Dermis blood vessel endothelial cell (primary cell): ENCODE measurements around the gene METTL8. TPM values are rescaled to one million over a fixed set of nuclear protein-coding genes. Genes with fewer than 3 reads are reported as not detected.
A peak's percentile ranks its signal among the peaks of the same experiment; 100 is the strongest.
"Not testable (repeated sequence)": the region's sequence is repeated elsewhere in the genome, so short reads cannot be mapped to it uniquely, and the experiment has no call there.

Experiments
- DNase-seq: peaks from one replicate; pipeline ENCODE4 v3.0.0; 2010
- total RNA-seq: library from RNA; depleted of rRNA; stranded (reverse); fragments of >200 nt; gene quantifications from 2 replicates; pipeline ENCODE4 v1.2.3, GENCODE V29; 2014

Gene METTL8
- total RNA-seq, 1 donor from 2014 or later, result 20.8 TPM

DNA sequence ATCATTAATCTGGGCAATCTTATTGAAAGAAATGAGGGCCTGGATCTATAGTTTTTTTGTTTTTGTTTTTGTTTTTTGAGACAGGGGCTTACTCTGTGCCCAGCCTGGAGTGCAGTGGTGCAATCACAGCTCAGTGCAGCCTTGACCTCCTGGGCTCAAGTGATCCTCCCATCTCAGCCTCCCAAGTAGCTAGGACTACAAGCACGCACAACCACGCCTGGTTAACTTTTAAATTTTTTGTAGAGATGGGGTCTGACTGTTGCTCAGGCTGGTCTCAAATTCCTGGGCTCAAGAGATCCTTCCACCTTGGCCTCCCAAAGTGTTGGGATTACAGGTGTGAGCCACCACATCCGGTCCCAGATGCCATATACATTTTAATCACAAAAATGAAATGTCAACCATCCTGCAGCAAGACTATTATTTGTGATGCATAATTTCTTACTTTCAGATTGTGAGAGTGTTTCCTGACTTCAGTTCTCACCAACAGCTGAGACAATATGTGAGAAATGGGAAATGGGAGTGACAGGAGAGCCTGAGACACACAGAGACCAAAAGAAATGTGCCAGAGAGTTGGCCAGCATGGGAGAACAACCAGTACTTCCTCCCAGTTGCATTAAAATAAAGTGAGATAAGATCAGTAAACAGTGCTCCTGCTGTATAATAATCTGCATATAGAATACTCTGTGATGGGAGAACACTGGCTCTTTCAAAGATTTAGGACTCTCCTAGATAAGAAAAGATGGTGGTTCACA lies 87.6 kb downstream of the METTL8 start:
- DNase-seq, result peak; percentile 78

DNA sequence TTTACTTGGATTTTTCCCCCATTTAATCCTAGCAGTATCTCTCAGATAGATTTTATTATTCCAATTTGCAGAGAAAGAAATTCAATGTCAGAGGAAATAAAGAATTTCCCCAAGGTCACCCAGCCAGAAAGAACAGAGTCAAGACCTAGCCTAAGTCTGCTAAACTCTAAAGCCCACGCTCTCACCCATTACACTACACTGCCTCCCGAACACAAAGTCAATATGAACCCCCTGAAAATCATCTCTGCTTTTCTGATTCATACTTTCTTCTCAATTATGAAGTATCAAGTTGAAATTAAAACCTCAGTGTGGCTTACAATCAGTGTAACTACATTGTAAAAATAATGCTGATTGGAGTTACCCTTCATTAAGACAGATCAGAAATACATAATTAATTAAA lies 89.6 kb downstream of the METTL8 start:
- DNase-seq, result no peak

DNA sequence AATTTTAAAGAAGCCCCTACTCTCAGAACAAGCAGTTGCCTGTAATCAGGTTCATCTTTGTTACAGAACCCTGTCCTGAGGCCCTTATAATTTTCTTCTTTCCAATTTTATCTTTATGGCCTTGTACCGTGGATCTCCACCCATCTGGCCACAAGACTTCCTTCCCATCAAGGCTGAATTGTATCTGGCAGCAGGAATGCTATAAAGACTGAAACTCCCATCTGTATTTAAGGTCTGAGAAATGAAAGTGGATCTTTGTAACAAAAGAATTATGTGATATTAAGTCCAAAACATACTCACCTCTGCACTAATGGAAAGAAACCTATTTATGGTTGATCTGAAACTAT lies 91.8 kb downstream of the METTL8 start:
- DNase-seq, result peak; percentile 45

DNA sequence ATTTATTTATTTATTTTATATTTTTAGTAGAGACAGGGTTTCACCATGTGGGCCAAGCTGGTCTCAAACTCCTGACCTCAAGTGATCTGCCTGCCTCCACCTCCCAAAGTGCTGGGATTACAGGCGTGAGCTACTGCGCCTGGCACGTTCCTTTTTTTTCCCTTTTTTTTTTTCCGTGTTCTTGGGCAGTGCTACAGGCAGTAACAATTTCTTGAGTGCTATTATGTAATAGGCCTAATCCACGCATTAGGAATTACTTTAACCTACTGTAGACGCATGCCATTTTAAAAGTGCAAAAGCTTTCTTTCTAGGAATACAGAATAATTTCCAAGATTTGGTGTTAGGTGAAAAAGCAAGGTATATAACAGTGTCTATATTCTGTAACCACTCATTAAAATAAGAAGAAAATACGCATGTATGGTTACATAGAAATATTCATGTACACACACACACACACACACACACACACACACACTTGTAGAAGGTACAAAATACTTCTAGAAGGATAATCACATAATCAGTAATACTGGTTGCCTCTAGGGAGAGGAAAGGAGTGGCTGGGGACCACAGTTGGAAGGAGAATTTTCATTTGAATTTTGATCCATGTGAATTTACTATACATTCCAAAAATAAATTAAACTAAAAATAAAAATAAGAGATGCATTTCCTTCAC lies 92.3 kb downstream of the METTL8 start:
- DNase-seq, result no peak

DNA sequence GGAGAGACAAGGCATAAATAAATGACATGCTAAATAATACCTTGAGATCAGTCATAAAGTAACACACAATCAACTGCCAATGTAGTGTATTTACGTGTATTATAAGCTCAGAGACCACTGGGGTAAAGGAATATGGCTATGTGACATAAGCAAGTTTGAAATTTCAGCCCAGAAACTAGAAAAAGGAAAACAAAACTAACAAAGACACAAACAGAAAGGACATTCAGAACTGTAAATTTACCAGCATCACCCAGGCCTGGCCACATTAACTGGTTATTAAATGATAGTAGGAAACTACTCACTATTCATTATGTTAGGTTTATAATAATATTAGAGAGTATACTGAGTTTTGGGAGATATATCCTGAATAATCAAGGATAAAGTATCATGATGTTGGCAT lies 98.8 kb downstream of the METTL8 start:
- no peak for DNase-seq

DNA sequence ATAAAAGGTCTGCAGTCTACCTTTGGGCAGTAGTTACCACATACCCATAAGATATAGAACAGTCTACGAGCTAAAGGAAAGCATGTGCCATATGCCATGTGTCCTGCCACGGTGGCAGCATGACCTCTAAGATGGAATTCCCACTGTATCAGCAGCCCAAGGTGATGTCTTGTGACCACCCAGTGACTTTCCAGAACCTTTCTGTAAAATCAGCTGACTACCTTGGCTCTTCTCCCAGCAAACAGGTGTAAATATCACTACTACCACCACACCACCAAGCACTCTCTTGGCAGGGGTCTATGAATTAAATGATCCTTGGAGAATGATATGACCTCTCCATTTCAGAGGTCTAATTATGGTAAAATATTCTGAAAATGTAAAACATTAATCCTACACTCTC lies 99.6 kb downstream of the METTL8 start:
- no peak for DNase-seq

DNA sequence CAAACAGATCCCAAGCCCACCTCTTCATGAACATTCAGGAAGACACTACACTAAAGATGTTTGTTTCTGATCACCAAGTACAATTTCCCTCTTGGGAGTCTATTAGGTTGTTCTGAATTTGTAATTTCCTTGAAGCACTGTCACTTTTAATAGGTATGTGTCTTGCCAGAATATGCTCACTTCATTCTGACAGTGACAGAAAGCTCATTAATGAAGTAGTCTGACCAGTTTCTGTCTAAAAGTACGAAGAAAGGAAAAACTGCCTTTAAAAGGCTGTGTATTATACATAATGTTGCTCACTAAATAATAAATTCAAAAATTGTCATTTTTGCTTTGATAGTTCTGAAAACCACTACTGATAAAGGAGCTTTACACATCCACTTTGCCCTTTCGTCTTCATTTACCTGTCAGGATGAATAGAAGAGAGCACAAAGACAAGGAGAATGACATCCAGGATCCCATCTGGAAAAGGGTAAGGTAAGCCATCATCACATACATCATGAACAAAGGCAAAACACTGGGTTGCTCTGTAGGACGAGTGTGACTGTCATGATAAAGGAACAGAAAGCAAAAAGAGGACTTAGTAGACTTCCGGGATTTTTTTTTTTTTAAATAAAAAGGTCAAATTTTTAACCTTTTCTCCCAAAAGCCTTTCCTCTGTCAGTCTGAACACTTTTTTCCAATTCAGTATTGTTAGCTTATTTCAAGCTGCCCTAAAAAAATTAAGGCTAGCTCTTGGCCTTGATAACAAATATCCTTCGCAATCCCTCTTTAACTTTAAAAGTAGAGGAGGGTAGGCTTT lies 103.4 kb downstream of the METTL8 start:
- no peak for DNase-seq

DNA sequence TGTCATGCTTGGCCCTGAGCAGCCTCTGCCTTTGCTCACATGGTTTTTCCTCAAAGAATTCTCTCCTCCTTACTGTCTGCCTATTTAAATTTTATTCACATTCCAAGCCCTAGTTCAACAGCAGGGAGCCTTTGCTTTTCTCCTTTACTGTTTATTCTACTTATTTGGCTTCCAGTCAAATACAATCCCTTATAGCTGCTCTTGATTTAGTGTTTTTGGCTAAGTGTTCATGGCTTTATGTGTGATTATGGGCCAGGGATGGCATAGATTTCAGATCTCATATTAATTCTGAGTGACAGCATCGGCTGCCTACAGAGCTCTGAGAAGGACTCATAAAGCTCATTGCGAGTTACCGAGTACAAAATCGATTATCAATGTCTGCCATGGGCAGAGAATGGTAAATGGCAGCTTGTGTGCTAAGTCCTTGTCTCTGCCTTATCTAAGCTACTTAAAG lies 106.7 kb downstream of the METTL8 start:
- no peak for DNase-seq

DNA sequence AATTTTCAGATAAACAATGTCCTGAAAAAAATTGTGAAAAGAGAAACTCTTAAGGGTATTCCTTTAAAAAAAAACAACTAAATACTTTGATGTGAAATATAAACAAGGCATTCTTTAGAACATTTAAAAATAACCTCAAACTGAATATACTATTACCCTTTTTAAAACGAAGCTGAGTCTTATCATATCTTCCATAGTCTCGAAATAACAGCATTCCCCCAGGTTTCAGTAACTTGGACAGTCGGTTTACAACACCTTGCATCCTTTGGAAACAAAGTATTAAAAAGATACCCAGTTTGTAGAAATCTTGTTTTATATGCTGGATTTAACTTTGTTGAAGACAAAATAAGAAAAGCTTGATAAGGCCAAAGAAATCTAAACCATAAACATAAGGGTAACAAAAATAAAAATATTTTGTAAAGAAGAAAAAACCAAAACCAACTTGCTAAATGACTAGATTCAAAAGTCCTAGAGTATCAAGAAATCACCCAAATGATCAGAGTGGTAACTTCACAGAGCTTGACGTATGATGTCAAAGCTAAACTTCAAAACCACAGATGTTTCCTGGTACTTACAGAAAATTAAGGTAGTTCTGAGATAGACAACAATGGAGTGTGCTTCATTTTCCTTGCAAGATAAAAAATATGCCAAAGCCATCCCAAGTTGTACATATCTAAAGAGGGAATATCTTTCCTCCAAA lies 107.8 kb downstream of the METTL8 start:
- peak; percentile 61 for DNase-seq

DNA sequence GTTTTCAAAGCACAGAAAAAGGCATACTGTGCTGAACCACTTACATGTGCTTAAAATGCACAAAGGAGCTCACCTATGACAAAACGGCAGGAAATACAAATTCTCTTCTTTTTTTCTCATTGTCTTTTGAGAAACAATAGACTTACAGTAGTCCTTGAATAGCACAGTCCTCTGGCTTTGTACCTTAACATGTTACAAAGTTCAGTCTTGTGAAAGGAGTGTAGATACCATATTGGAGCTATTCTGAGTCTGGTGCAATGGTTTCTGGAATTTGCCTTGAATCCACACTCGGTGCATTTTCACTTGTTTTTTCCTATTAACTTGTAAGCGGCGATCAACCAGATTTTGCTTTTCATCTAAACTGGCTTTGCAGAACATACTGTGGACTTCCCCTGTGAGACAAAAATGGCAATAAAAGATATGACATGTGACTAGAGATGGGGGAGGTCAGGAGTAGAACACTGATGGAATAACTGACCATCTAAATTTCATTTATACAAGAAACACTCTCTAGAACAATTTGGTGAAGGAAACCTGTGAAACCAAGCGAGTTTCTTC lies 109.7 kb downstream of the METTL8 start:
- DNase-seq, result no peak

DNA sequence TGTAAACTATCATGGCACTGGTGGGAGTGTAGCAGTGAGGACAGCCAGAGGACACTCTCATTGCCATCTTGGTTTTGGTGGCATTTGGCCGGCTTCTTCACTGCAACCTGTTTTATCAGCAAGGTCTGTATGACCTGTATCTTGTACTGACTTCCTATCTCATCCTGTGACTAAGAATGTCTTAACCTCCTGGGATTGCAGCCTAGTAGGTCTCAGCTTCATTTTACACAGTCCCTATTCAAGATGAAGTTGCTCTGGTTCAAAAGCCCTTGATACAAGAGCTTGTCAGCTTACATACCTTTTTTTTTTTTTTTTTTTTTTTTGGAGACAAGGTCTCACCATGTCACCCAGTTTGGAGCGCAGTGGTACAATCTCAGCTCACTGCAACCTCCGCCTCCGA lies 110.9 kb downstream of the METTL8 start:
- DNase-seq, result no peak

DNA sequence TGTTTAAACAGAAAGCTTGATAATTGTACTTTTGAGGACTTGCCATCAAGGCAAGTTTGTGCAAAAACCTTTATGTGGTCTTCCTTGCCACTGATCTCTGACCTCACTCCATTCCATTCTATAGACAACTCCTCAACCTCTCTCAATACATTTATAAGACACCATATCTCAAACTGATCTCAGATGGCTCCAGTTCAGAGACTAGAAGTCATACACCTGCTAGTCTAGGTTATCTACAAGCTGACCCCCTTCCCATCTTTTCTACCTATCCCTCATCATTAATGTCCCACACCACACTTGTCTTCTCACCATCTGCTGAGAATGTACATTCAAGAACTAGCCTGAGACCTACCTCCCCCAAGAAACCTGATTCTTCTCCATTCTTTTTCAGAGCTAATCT lies 113.1 kb downstream of the METTL8 start:
- no peak for DNase-seq

DNA sequence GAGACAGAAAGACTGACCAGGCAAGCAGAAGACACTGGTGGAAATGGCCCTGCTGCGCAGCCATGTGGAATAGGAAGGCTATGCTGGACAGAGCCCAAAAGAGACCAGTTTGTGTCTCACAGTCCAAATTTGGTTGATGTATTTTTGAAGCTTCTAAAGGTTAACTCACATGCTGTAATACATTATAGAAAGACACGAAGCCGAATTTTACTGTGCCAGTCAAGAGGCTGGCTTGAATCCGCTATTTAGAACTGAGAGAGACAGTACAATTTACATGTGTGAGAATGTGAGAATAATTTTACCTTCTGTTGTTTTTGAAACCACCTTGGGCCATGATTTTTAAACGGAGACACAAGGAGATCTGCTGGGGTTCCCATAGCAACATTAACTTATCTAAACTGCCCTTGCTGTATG lies 113.6 kb downstream of the METTL8 start:
- no peak for DNase-seq

DNA sequence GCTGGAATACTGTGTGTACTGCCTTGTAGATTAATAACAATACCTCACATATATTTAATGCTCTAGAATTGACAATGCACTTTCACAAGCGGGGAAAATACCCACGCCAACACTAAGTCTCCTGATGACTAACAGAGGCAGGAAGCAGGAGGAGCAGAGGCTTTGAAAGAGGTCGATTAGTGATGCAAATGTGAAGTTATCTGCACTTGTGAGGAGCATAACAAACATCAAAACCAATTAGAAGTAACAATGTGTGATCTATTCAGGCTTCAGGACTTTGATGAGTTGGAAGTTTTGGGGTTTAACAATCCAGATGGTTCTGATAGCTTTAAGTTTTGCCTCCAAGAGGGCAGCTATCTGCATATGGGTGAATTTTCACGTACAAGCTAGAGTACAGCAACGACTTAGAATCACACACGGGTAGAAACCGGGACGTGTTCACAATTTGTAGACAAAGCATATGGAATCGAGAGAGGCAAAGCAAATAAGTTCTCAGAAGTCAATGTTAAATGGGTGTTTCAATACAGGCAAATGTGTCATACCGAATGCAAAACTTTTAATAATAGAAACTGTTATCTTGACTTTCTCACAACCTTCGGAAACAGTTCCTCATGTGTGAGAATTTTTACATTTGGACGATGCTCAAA lies 114.5 kb downstream of the METTL8 start:
- peak; percentile 85 for DNase-seq

DNA sequence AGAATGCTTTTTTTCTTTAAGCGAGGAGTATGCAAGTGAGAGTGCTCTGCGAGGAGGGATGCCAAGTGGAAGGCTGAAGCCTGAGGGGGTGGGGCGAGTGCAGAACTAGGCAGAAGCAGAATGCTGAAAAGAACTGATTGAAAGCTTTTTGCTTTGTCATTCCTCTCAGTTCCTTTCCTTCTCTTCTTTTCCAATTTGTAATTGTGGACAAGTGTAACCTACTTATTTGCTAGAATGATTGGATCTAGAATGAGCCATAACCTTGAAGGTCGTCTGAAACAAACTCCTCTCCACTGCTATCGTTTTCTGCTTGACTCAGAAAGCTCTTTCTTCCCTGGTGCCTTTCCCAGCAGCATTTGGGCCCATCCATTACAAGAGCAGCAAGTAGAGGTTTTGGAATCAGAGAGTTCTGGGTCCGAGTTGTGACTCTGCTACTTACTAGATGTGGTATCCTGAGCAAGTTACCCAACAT lies 115.3 kb downstream of the METTL8 start:
- no peak for DNase-seq

DNA sequence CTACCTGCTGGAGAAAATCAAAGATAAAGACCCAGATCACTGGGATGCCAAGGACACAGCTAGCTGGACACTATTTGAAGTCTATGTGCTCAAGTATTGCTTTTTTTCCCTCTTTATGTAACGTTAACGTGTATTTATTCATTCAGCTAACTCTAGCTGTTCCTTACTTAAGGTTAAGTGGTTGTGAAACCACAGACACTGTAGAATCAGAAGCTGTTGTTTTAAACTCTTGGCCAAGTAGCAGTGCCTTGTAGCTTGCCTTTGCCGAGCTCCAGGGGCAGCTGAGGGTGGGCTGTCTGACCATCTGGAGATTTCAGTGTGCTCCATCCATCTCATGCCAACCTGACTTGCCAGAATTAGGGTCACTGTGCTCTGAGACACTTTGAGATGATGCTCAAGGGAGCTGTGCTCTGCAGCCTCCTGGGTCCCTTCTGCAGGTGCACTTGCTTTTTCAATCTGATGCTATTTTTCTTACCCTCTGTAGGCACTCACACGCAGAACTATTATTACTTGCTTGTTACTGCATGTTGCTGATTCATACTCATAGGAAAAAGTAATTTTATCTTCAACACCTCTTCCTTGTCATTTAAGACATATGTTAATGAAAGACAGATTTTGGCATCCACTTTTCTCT lies 116.2 kb downstream of the METTL8 start:
- DNase-seq, result no peak

DNA sequence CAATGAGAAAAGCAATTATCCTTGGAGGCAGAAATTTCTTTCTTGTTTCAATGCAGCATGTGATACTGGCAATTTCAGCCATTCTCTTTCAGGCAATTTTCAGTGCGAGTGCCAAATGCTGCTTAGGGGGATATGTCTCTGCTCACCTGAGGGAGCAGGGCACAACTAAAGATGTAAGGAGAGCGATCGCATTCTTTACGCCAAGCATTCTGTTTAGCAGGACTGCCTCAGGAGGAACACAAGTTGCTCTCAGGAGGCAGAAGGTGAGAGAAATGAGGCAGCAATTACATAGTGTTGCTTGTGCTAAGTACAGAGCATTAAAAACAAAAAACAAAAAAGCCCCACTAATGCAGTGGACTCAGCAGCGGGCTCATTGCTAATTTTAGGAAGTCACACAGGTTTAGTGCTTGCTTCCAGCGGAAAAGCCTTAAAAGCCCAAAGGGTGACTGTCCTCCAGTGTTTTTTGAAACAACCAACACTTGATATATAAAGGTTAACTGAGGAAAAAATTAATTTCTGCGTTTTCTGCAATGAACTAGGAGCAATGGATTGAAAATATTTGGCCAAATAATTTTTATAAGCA lies 116.9 kb downstream of the METTL8 start:
- DNase-seq, result peak; percentile 2

DNA sequence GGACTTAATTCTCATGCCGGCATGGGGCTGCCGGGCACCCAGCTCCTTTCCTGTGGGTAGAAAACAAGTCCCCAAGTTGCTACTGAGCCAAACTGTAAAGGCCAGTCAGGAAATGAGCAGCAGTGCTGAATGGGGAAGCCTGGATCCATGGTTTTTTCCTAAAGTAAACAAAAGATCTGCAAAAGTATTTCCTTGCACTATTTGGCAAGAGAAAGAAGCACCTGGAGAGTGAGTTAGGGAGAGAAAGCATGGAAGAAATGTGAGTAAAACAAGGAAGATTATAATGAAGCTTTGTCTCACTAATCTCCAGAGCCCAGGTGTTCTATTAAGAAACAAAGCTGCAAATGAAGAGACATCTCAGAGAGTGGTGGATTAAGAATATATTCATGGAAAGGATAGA lies 117.6 kb downstream of the METTL8 start:
- peak; percentile 75 for DNase-seq

DNA sequence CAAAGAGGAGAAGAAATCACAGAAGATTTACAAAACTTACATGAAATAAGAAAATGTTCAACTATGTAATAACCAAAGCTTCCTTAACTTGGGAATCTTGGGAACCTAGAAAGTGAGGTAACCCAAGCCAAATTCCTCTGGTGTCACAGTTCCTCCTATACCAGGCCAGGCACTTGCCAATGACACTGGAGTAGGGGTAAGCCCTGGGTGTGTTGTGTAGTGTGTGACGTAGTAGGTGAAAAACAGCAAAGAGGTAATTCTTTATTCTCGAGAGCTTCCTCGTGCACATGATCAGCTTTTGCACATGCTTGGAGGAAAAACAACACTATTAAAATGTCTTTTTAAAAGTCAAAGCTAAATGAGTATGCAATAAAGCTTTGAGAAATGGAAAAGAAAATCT lies 118.0 kb downstream of the METTL8 start:
- DNase-seq, result peak; percentile 41

DNA sequence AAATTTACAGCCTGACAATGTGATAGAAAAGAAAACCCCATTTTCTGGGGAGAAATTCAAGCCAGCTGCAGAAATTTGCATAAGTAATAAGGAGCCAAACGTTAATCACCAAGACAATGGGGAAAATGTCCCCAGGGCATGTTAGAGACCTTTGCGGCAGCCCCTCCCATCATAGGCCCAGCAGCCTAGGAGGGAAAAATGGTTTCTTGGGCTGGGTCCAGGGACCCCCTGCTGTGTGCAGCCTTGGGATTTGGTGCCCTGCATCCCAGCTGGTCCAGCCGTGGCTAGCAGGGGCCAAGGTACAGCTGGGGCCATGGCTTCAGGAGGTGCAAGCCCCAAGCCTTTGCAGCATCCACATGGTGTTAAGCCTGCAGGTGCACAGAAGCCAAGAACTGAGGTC lies 121.6 kb downstream of the METTL8 start:
- DNase-seq, result not testable (repeated sequence)

DNA sequence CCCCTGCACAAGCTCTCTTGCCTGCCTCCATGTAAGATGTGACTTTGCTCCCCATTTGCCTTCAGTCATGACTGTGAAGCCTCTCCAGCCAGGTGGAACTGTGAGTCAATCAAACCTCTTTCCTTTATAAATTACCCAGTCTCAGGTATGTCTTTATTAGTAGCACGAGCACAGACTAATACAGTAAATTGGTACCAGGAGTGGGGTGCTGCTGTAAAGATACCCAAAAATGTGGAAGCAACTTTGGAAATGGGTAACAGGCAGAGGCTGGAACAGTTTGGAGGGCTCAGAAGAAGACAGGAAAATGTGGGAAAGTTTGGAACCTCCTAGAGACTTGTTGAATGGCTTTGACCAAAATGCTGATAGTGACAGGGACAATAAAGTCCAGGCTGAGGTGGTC lies 122.2 kb downstream of the METTL8 start:
- DNase-seq, result not testable (repeated sequence)
